K562 (cell line): ENCODE data around the gene NCAM2. TPM values are rescaled to one million over a fixed set of nuclear protein-coding genes. Genes with fewer than 3 reads are reported as not detected.

ENCODE experiments used
- ADNP ChIP-seq: fragments of 200-800 bp; sonication (Bioruptor generic); IDR thresholded peaks from 2 replicates; pipeline ENCODE4 v1.6.1; 2016; ENCODE audit warnings: missing genetic modification characterization, missing compliant biosample characterization
- HNRNPUL1 ChIP-seq: fragments of 200-400 bp; formaldehyde crosslinking; IDR thresholded peaks from 2 replicates; pipeline ENCODE4 v1.6.1; 2017; ENCODE audit warnings: low read length
- REST ChIP-seq, 2 experiments: fragments of 450-650 bp; formaldehyde crosslinking in 1 of 2; IDR thresholded peaks; 2 replicates each; pipeline versions ENCODE4 v1.4.0 to v1.6.1; 2014 to 2020; ENCODE audit warnings: mild to moderate bottlenecking in 2 of 2, borderline replicate concordance in 1 of 2, low read depth in 1 of 2
- polyA plus RNA-seq, 8 experiments: library from polyadenylated mRNA; depleted of rRNA in 4 of 8; stranded (reverse) in 5 of 8; unstranded in 3 of 8; fragments of >200 nt; fragmentation: Nextera tagmentation in 2 of 8; fragmentation: Illumina TruSeq in 1 of 8; extraction: Ambion mirVana in 2 of 8; extraction: Trizol in 1 of 8; gene quantifications; 2 replicates each; pipeline versions ENCODE4 v1.2.1 to v1.2.3, GENCODE V29; 2011 to 2014; ENCODE audit warnings: inconsistent platforms in 1 of 8, missing spikeins in 1 of 8
- total RNA-seq, 7 experiments: library from RNA; depleted of rRNA in 6 of 7; stranded (reverse); fragments of >200 nt in 6 of 7; fragmentation: Illumina TruSeq in 2 of 7; extraction: Trizol in 2 of 7; gene quantifications; 2 replicates each; pipeline versions ENCODE4 v1.2.1 to v1.2.3, GENCODE V29; 2011 to 2021; ENCODE audit warnings: low replicate concordance in 1 of 7

Gene NCAM2
- total and polyA plus RNA-seq, 9 of the 15 experiments (the other 6 are each of a cell fraction or from before 2014, with no cell fraction given) = 14.0 to 58.2 (median 27.8) TPM

DNA sequence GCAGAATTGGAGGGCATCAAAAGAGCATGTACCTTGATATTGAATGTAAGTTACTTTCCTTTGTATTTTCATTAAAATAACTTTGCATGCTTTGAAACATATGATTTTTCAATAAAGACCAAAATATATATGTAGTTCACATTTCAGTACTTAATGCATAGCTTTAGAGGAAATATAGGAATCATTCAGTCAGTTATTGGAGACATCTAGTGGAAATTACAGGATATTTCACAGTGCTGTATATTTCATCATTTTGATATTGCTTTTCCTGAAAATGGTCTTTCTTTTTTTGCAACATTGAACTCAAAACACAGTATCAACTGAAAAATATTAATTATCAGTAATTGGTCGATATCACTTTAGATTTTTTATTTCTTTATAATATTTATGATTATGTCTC lies 375.8 kb downstream of the NCAM2 start (continued):
- TF ChIP-seq REST (IDR thresholded peaks at IDR 0.05; ENCODE audit: borderline replicate concordance) = peak; percentile 23; the same call in 1 of the 2 replicates
- TF ChIP-seq REST (CRISPR knock-in tag; IDR thresholded peaks at IDR 0.05; ENCODE audit: low read depth) = no peak
- TF ChIP-seq ADNP (tag) = no peak
- TF ChIP-seq HNRNPUL1 = no peak
